NOMO-1 (cell line): ENCODE measurements around the gene SYCE1.
"Not testable (repeated sequence)": the region's sequence is repeated elsewhere in the genome, so short reads cannot be mapped to it uniquely, and the experiment has no call there.

Experiments
- DNase-seq, 2 experiments: peaks; one replicate each; lab custom pipeline; 2025; ENCODE audit not compliant: unreplicated experiment in 2 of 2; lab: John Stamatoyannopoulos, UW

Gene SYCE1, protein sequence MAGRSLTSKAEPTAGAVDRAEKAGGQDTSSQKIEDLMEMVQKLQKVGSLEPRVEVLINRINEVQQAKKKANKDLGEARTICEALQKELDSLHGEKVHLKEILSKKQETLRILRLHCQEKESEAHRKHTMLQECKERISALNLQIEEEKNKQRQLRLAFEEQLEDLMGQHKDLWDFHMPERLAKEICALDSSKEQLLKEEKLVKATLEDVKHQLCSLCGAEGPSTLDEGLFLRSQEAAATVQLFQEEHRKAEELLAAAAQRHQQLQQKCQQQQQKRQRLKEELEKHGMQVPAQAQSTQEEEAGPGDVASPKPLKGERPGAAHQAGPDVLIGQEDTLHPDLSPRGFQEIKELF

GRCh38 chr10:133565441-133566294 lies at the start of gene SYCE1:
Gene SYCE1 (minus strand): TSS chr10:133565583. CDS start chr10:133565529, 54 bp downstream.
- DNase-seq, result no peak

DNA sequence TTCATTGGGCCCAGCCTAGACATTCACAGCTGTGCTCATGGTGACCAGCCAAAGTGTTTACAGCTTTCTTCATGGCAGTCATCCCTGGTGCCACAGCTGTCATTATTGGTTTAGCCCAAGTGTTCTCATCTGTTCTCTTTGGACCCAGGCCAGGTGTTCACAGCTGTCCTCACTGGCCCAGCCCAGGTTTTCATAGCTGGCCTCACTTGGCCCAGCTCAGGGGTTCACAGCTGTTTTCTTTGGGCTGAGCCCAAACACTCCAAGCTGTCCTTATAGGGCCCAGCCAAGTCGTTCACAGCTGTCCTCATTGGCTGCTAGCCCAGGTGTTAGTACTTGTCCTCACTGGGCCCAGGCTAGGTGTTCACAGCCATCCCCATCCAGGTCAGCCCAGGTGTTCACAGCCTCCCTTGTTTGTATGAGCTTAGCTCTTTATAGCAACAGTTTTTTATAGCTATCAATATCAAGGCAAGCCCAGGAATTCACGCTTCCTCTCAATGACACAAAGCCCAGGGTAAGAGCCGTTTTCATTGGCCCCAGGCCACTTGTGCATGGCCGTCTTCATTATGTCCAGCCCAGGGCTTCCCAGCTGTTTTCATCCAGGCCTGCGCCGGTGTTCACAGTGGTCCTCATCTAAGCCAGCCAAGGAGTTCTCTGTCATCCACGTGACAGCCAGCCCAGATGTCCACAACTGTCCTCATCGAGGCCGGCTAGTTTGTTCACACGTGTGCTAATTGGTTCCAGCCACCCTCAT lies 49.6 kb upstream of the SYCE1 start:
- no peak for DNase-seq

- DNase-seq, result no peak
Observed at GRCh38 chr10:133613699-133614098, 48.3 kb upstream of the SYCE1 start.

DNA sequence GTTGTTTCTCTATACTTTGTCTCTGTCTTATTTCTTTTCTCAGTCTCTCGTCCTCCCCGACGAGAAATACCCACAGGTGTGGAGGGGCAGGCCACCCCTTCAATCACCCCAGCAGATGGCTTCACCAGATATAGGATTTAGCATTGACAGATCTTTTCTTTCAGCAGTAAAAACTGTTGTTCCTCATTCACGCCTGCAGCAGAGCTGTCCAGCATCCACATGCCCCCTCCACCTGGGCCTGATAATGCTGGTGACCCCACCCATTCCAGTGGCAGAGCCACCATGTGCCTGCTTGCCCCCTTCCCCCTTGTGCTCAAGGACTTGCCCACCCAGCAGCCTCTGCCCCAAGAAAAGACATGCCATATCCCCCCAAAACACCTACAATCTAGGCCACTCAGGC lies 45.7 kb upstream of the SYCE1 start:
- DNase-seq, result no peak

GRCh38 chr10:133608855-133609254 lies 43.5 kb upstream of the SYCE1 start:
- peak; percentile 13 to 50 for DNase-seq

DNA sequence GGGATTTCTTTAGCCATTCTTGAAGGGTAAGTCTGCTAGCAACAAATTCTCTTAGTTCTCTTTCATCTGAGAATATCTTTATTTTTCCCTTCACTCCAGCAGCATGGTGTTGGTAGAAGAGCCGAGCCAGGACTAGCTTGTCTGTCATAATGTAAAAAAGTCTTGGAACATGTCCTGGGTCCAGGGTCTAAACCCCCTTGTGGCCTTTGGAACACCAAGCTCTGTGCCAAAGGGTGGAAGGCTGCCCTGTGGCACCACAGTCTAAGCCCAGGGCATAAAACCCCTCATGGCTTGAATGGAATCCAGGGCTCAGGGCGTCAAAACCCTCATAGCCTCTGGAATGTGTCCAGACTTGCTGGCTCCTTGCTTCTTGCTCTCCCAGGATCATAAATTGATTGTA lies 38.1 kb upstream of the SYCE1 start:
- DNase-seq, result not testable (repeated sequence)

DNA sequence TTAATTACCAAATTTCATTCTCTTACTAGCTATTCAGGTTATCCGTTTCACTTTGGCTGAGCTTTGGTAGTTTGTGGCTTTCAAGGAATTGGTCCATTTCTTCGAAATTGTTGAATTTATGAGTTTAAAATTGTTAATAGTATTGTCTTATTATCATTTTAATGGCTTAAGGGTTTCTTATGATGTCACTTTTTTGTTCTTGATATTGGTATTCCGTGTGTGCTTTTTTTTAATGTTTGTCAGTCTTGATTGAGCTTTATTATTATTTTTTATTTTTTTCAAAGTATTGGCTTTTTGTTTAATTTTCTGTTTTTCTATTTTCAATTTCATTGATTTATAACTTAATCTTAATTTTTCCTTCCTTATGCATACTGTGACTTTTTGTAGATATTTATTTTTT lies 35.3 kb upstream of the SYCE1 start:
- DNase-seq, result no peak

GRCh38 chr10:133599869-133600268 lies 34.5 kb upstream of the SYCE1 start:
- DNase-seq, result peak; percentile 8 to 25

DNA sequence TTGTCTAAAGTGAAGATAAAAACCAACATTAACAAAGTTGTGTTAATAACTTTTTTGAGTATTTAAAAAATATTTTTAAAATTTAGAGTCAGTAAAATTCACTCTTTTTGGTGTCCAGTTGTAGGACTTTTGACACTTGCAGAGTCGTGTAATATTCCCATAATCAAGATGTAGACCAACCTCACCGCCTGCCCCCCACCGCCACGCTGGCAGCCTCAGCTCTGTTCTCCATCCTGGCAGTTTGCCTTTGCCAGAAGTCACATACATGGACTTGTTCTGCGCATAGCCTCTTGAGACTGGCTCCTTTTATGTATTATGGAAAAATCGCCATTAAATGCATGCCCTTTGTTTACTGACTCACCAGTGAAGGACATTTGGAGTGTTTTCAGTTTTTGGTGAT lies 27.3 kb upstream of the SYCE1 start:
- no peak for DNase-seq

DNA sequence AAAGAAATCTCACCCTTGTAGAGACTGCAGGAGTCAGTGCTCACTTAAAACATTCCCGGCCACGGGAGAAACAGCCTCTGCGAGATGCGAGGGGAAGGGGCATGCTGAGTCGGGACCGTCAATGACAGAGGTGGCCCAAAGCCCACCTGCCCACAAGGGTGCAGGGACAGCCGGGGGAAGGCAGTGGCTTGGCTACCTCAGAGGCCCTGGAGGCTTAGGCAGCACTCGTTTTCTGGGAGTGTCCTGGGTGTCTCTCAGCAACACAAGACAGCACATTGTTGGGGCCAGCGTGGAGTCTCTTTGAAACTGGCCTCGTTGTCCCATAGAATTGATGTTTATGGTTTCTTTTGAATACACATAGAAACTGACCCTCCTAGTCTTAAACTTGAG lies 25.6 kb upstream of the SYCE1 start:
- DNase-seq, result no peak

- DNase-seq, result no peak
Observed at GRCh38 chr10:133590226-133590969, 25.0 kb upstream of the SYCE1 start.

DNA sequence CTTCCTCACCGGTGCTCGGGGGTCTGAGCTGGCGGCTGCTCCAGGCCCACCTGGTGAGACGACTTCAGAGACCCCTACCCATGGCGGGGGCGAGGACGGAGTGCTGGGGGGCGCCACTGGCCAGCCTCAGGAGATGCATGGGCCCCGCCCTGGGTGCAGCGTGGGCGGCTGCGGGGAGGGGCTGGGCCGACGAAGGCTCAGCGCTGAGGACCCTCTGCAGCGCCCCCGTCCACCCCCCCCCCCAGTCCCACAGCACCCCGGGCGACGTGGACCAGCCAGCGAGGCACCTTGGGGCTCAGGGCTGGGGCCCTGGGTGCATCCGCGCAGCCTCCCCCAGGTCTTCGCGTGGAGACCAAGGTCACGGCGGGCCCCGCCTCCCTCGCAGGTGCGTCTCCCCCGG lies 11.7 kb upstream of the SYCE1 start:
- DNase-seq, result not testable (repeated sequence)

DNA sequence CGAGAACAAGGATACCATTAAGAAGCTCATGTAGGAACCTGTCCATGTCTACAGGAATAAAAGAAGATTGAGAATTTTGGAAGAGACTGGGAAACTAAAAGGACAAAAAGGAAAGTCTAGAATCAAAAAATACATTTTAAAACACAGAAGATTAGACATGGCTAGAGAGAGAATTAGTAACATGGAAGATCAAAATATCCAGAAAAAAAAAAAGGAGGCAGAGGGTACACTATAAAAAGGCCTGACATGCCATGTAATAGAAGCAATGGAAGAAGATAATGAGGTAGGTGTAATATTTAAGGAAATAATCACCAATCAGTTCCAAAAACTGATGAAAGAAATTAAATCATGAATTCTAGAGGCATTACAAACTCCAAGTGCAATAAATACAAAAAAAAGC lies 8.1 kb upstream of the SYCE1 start:
- peak in 1 of 2 experiments; percentile 1 for DNase-seq

DNA sequence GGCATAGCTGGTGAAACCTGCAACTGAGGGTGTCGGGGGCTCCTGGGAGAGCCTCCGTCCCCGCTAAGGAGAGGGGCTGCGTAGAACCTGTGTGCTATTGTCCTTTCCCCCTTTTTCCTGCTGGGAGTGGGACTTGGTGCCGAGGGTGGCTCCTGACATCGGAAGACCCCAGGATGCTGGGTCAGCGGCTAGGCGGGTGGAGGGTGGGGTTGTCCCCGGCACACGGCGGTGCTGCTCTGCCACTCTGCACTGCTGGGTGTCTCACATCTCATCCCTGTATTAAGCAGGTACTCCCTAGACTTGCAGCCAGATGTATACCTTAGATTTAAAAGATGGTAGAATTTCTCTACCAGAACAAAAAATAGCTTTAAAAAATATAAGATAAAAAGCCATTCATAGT lies 6.7 kb upstream of the SYCE1 start:
- DNase-seq, result not testable (repeated sequence)

DNA sequence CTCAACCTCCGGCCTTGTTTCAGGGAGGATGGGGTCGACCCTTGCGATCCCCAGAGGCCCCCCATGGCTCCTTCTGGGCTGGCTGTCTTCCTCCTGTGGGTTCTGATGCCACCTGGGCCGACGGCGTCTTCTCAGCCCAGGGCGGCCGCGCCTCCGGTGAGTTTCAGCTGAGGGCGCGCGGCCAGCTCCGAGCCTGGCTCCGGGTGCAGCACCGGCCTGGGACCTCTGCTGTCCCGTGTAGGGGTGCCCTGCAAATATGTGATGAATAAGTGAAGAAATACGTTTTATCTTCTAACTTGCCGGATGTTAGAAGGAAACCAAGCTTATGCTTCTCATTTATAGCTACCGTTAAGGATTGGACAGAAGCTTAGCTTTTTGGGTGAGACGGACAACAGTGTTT lies 4.4 kb upstream of the SYCE1 start:
- DNase-seq, result not testable (repeated sequence)

DNA sequence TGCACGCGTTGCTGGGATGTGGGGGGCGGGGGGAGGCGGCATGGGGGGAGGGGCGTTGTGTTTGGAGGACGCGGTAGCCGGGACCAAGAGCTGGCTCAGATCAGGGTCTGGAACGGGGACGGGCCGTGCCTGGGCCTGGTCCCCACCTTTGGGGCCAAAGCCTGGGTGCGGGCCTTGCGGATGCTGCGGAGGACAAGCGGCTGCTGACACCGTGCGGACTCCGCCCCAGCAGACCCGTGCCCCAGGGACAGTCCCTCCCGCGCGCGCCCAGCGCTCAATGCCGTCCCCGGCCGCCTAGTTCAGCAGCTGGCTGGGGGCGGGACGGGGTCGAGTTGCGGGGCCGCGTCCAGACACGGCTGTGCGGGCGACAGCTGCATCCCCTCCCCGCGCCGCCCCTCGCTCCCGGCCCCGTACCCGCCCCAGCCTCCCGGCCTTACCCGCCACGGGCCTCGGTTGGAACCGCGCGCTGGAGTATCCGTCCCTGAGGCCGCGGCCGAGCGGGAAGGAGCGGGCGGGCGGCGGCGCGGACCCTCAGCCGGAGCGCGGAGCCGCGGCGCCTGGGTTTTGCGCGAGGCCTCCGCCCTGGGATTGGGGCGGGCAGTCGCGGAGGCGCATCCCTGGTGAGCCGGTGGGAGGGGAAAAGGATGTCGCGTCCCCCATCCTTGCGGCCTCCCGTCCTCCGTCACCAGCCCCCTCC lies 3.6 kb upstream of the SYCE1 start:
- not testable (repeated sequence) for DNase-seq

GRCh38 chr10:133568287-133568614 lies 2.9 kb upstream of the SYCE1 start:
- DNase-seq, result no peak

DNA sequence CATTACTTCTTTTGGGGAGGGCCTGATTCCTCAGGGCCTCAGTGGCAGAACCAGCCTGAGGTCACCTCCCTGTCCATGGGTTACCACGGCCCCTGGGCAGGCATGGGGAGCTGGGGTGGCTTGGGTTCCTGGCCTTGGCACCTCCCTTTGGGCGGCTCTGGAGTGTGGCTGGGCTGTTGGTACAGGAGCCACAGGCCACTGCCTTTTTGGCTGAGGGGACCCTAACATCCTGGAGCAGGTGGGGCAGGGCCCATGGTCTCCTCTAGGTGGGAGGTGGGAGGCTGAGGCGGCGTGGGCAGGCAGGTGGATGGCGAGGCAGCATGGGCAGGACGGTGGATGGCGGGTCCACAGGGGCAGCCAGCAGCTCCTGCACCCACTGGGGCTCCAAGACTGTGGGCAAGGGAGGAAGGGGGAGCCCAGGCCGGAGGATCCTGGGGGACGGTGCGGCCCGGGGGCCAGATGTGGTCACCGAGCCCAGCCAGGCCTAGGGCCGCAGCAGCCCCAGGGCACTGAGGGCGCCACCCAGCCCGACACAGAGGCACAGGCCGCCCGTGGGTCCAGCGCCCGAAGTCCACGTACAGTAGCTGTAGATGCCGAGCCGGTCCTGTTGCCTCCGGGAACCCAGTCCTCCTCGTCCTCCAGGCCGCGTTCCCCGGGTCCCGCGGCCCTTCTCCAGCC lies 2.4 kb upstream of the SYCE1 start:
- DNase-seq, result no peak

DNA sequence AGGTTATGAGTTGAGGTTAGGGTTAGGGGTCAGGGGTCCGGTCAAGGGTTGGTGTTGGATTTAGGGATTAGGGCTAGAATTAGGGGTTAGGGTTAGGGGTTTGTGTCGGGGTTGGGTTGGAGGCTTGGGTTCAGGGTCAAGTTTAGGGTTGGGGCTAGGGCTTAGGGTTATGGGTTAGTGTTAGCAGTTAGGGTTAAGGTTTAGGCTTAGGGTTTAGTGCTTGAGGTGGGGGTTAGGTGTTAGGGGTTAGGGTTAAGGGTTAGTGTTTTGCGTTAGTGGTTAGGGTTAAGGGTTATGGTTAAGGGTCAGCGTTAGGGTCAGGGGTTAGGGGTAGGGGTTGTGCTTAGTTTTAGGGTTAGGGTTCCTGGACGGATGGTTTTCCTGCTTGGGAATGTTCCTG lies 1.7 kb upstream of the SYCE1 start:
- no peak for DNase-seq

DNA sequence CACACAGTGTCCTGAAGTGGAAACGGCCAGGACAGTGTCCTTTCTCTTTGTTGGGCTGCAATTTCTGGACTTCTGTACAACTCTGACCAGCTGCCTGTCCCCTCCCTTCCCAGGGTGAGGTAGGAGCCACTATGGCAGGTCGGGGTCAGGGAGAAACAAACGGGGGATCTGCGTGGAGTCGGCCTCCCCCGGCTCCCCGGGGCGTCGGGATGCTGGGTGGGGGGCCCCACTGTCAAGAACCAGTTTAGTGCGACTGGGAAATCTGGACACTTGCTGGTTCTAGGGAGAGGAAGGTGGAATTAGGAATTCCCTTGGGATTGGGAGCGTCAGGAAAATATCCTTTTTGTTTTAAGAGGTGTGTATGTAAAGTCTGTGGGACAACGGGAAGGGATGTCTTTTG lies 567 bp downstream of the SYCE1 start:
- DNase-seq, result no peak
